OCI-LY1 (cell line): ENCODE data around the gene MTMR3.

Experiments
- H2AFZ ChIP-seq: fragments of 200-600 bp; sonication (generic), shearing (Covaris generic); 2 replicates; pipeline ENCODE4 v1.6.0; 2014; ENCODE audit warnings: antibody characterized with exemption, mild to moderate bottlenecking, low read length
- H3F3A ChIP-seq: fragments of 200-600 bp; sonication (generic), shearing (Covaris generic); 2 replicates; pipeline ENCODE4 v1.6.0; 2014; ENCODE audit warnings: mild to moderate bottlenecking, antibody characterized with exemption, low read length, moderate library complexity; ENCODE audit not compliant: insufficient read depth
- H3K27ac ChIP-seq: fragments of 200-600 bp; sonication (generic); 2 replicates; pipeline ENCODE4 v1.5.1; 2014; ENCODE audit warnings: low read length, mixed run types, mild to moderate bottlenecking, low read depth; ENCODE audit not compliant: poor library complexity, severe bottlenecking
- H3K27me3 ChIP-seq: fragments of 200-600 bp; sonication (generic); 2 replicates; pipeline ENCODE4 v1.6.0; 2014; ENCODE audit warnings: antibody characterized with exemption, mild to moderate bottlenecking, low read length, moderate library complexity; ENCODE audit not compliant: insufficient read depth
- H3K36me3 ChIP-seq: fragments of 200-600 bp; sonication (generic); 2 replicates; pipeline ENCODE4 v1.6.1; 2014; ENCODE audit warnings: mild to moderate bottlenecking, antibody characterized with exemption, low read length, moderate library complexity, mixed read lengths; ENCODE audit not compliant: insufficient read depth
- H3K4me1 ChIP-seq: fragments of 200-600 bp; sonication (generic); 2 replicates; pipeline ENCODE4 v1.5.1; 2014; ENCODE audit warnings: mild to moderate bottlenecking, low read length, moderate library complexity; ENCODE audit not compliant: insufficient read depth, severe bottlenecking
- H3K4me2 ChIP-seq: fragments of 200-600 bp; sonication (generic), shearing (Covaris generic); 2 replicates; pipeline ENCODE4 v1.6.1; 2014; ENCODE audit warnings: low read length
- H3K4me3 ChIP-seq: fragments of 200-600 bp; sonication (generic); 2 replicates; pipeline ENCODE4 v1.5.1; 2014; ENCODE audit warnings: low read length, low read depth, mild to moderate bottlenecking, mixed read lengths; ENCODE audit not compliant: poor library complexity, severe bottlenecking
- H3K79me2 ChIP-seq: fragments of 200-600 bp; shearing (Covaris generic); 2 replicates; pipeline ENCODE4 v1.6.1; 2016; ENCODE audit warnings: mixed run types, low read length, mixed read lengths; ENCODE audit not compliant: insufficient read depth
- H3K9ac ChIP-seq: fragments of 200-600 bp; sonication (generic), shearing (Covaris generic); 2 replicates; pipeline ENCODE4 v1.6.1; 2014; ENCODE audit warnings: mild to moderate bottlenecking, low read length, mixed read lengths
- H3K9me2 ChIP-seq: fragments of 200-600 bp; sonication (generic), shearing (Covaris generic); 2 replicates; pipeline ENCODE4 v1.6.1; 2014; ENCODE audit warnings: low read depth, mild to moderate bottlenecking, low read length, mixed read lengths
- H3K9me3 ChIP-seq: fragments of 200-600 bp; shearing (Covaris generic); 2 replicates; pipeline ENCODE4 v1.6.1; 2014; ENCODE audit warnings: low read length, mixed read lengths
- H4K20me1 ChIP-seq: fragments of 200-600 bp; sonication (generic), shearing (Covaris generic); 2 replicates; pipeline ENCODE4 v1.6.0; 2016; ENCODE audit warnings: mild to moderate bottlenecking, low read length; ENCODE audit not compliant: insufficient read depth
- EZH2 ChIP-seq: fragments of 200-600 bp; sonication (generic), shearing (Covaris generic); IDR thresholded peaks from 2 replicates; pipeline ENCODE4 v1.8.0; 2017; ENCODE audit warnings: borderline replicate concordance, mixed run types, mild to moderate bottlenecking, antibody characterized with exemption, low read length, moderate library complexity, mixed read lengths
- TF ChIP-seq, protein P1 (sequence below): fragments of 200-600 bp; sonication (generic), shearing (Covaris generic); IDR thresholded peaks from 2 replicates; pipeline ENCODE4 v1.5.1; 2017; ENCODE audit warnings: mild to moderate bottlenecking, antibody characterized with exemption, low read length, moderate library complexity, mixed read lengths

The MTMR3 gene

GRCh38 chr22:29879753-29880152, 3.2 kb upstream of the MTMR3 start:
- H3K27me3 ChIP-seq, result no peaks in the 10 kb centered on the region
- H3K79me2 ChIP-seq, result peaks cover 6% of the 10 kb centered on the region
- peaks cover 6% of the 10 kb centered on the region for H3K4me1 ChIP-seq
- no peak overlapping the region for H3K9ac ChIP-seq
- H2AFZ ChIP-seq, result no peak overlapping the region
- H3K9me3 ChIP-seq, result 0 out of 2 replicates have a peak, but pooled peaks cover 2% of the 10 kb centered on the region
- H3K9me2 ChIP-seq, result no peaks in the 10 kb centered on the region
- H4K20me1 ChIP-seq, result no peaks in the 10 kb centered on the region
- no peak overlapping the region for H3K4me2 ChIP-seq
- no peaks in the 10 kb centered on the region for H3K36me3 ChIP-seq
- H3F3A ChIP-seq, result no peaks in the 10 kb centered on the region
- TF ChIP-seq EZH2, result no peak
- TF ChIP-seq, protein P1, sequence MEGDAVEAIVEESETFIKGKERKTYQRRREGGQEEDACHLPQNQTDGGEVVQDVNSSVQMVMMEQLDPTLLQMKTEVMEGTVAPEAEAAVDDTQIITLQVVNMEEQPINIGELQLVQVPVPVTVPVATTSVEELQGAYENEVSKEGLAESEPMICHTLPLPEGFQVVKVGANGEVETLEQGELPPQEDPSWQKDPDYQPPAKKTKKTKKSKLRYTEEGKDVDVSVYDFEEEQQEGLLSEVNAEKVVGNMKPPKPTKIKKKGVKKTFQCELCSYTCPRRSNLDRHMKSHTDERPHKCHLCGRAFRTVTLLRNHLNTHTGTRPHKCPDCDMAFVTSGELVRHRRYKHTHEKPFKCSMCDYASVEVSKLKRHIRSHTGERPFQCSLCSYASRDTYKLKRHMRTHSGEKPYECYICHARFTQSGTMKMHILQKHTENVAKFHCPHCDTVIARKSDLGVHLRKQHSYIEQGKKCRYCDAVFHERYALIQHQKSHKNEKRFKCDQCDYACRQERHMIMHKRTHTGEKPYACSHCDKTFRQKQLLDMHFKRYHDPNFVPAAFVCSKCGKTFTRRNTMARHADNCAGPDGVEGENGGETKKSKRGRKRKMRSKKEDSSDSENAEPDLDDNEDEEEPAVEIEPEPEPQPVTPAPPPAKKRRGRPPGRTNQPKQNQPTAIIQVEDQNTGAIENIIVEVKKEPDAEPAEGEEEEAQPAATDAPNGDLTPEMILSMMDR, result no peak
- H3K4me3 ChIP-seq, result no peak overlapping the region
- H3K27ac ChIP-seq, result no peak overlapping the region

- H3K4me2 ChIP-seq, result peak overlapping the region; percentile 7; the same call in 1 of the 2 replicates
- TF ChIP-seq, protein P1, result no peak
- no peak for TF ChIP-seq EZH2
- H2AFZ ChIP-seq, result no peak overlapping the region
Measured at GRCh38 chr22:29882716-29883044, 294 bp upstream of the MTMR3 start.

DNA sequence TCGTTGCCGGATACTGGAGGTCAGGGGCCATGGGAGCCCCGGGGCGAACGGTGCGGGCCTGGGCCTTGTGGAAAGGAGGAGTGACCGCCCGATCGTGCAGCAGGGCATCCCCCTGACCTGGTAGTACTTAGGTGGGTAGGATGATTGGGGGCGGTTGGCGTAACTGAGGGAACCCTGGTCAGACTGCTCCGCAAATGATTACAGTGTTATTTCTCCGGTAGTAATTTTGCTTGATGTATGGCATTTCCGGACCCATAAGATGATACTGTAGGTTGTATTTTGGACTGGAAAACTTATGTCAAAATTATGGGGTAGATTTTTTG, 762 bp downstream of the MTMR3 start:
- Histone ChIP-seq H3K9me2 (no peaks in the 10 kb centered on the region), H3K27me3 (no peaks in the 10 kb centered on the region), H2AFZ (no peak overlapping the region), H3K4me1 (peaks cover 6% of the 10 kb centered on the region), H3K9ac (peak overlapping the region; percentile 75), H3K4me3 (peak overlapping the region; percentile 94), H3K79me2 (peaks cover 29% of the 10 kb centered on the region), H3K36me3 (no peaks in the 10 kb centered on the region), H4K20me1 (no peaks in the 10 kb centered on the region), H3K4me2 (peak overlapping the region; percentile 83), H3F3A (no peaks in the 10 kb centered on the region), H3K9me3 (0 out of 2 replicates have a peak, but pooled peaks cover 2% of the 10 kb centered on the region), H3K27ac (no peak overlapping the region)
- TF ChIP-seq, protein P1, result no peak
- no peak for TF ChIP-seq EZH2

More at GRCh38 chr22:29882716-29883044, 294 bp upstream of the MTMR3 start:
- H3K27ac ChIP-seq, result no peak overlapping the region
- peak overlapping the region; percentile 94 for H3K4me3 ChIP-seq
- H3K9me2 ChIP-seq, result no peaks in the 10 kb centered on the region
- peaks cover 19% of the 10 kb centered on the region for H3K79me2 ChIP-seq
- H3K9me3 ChIP-seq, result 0 out of 2 replicates have a peak, but pooled peaks cover 2% of the 10 kb centered on the region
- peaks cover 6% of the 10 kb centered on the region for H3K4me1 ChIP-seq
- H3F3A ChIP-seq, result no peaks in the 10 kb centered on the region
- no peak overlapping the region for H3K9ac ChIP-seq
- no peaks in the 10 kb centered on the region for H4K20me1 ChIP-seq
- no peaks in the 10 kb centered on the region for H3K36me3 ChIP-seq
- H3K27me3 ChIP-seq, result no peaks in the 10 kb centered on the region
